NCI-H446 (cell line): Measurements from ENCODE around the gene WDR82.
A peak's percentile ranks its signal among the peaks of the same experiment; 100 is the strongest.

Experiments used
- DNase-seq, 2 experiments: peaks; one replicate each; lab custom pipeline; 2025; lab: John Stamatoyannopoulos, UW

Gene WDR82

DNA sequence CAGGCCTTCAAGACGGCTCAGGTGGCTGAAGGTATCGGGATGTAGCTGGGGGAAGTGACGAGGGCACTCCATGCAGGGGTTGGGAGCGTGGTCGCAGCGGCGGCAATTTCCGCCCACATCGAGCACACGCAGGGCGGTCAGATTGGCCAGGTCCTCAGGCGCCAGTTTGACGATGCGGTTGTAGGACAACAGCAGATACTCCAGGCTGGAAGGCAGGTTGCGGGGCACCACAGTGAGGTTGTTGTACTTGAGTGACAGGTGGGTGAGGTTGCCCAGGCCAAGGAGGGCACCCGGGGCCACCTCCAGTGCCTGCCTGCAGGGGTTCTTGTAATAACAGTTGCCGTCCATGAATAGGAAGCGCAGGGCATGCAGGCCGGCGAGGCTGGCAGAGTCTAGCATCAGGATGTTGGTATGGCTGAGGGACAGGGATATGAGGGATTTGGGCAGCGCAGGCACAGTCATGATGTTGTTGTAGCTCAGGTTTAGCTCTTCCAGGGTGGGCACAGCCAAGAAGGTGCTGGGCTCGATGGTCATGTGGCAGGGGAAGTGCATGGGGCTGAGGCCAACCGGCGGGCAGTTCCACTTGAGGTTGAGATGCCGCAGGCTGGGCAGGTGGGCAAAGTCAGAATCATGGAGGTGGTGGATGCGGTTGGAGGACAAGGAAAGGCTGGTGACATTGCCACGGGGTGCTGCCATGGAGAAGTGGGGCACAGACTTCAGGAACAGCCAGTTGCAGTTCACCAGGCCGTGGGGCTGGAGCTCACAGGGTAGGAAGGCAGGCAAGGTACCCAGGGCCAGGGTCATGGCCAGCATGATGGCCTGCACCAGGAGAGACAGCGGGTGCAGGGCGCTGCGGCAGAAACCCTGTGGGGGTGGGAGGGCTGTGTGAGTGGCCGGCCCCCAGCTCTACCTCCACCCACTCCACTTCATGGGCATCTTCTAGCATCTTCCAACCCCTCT is 54.7 kb downstream of the WDR82 start:
- DNase-seq = no peak

DNA sequence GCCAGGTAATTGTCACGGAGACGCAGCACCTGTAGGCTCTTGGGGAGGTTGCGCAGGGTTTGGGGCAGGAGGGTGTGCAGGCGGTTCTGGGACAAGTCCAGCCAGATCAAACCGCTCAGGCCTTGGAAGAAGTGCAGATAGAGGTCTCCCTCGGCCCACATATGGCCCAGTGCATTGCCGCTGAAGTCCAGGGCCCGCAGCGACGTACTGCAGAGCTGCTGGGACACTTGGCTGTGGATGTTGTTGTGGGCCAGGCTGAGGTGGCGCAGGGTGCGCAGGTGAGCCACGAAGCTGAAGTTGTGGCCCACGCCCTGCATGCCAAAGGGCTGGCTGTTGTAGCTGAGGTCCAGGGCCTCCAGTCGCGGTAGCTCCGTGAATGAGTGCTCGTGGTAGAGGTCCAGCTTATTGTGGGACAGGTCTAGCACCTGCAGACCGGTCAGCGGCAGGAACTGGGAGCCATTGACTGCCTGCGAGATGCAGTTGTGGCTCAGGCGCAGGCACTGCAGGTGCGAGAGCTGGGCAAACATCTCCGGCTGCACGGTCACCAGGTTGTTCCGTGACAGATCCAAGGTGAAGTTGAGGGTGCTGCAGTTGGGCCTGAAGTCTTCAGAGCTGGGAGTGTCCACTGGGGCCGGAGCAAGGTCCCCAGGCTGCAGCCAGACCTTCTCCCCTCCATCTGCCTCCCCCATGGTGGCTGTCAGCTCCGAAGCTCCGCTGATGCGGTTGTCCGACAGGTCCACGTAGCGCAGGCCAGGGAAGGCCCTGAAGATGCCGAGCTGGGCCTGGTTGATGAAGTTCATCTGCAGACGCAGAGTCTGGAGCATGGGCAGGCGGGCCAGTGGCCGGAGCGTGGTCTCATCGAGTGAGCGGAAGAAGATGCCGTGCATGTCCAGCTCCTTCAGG is 55.9 kb downstream of the WDR82 start:
- DNase-seq = no peak

GRCh38 chr3:52221563-52222318 is 56.7 kb downstream of the WDR82 start:
- DNase-seq = no peak

- no peak for DNase-seq
Observed at GRCh38 chr3:52221141-52221562, 57.3 kb downstream of the WDR82 start.

DNA sequence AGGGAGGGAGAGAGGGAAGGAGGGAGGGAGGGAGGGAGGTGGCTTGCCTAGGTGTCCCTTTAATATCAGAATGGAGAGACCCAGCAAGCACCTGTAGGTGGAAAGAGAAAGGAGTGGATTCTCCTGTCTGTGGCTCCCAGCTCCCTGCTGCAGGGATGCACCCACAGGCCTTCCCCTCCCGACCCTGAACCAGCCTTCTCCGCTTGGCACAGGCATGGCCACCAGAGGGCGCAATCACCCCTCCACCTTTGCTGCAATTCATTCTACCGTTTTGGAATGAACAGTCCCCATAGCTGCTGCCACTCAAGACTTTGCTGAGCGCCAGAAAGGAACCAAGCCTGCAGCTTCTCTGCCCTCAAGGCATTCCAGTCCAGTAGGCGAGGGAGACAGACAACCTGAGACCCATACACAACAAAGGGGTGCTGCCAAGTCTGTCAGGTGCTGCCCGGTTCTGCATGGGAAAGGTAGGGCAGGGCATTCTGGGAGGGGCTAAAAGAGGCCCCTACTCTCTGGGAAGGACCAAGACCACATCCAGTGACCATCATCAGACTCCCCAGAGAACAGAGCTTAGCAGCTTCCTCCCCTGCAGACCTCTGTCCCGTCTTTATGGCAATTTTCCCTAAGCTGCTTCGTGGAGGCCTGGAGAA is 57.9 kb downstream of the WDR82 start:
- peak; percentile 25 to 73 for DNase-seq

GRCh38 chr3:52218937-52219650 is 59.4 kb downstream of the WDR82 start:
- DNase-seq = no peak

DNA sequence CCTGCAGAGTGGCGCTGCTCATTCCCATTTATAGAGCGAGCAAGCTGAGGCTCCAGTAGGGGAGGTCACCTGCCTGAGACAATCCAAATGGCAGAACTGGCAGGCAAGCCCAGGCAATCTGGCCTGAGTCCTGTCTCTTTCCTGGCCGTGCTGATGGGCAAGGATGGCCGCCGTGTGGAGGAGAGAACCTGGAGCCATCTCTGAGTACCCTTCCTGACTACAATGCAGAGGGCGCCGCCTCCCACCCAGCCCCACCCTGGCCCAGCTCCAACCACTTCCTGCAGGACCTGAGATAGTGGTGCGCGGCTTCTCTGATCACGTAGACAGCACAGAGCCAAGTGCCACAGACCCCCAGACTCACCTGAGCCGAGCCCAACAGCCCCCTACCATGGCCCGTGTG is 60.0 kb downstream of the WDR82 start:
- DNase-seq = no peak

- DNase-seq = no peak
Observed at GRCh38 chr3:52218026-52218425, 60.4 kb downstream of the WDR82 start.

DNA sequence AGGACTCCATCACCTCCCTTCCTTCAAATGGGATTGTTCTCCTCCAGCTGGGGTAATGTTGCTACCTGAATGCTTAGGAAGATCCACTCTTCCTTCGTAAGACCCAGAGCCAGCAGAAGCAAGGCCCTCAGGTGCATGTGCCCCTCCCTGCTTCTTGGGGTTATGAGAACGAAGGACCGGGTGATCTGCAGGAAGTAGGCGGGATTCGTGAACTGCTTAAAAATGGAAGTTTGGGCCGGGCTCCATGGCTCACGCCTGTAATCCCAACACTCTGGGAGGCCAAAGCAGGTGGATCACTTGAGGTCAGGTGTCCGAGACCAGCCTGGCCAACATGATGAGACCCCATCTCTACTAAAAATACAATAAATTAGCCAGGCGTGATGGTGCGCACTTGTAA is 61.0 kb downstream of the WDR82 start:
- DNase-seq = no peak

DNA sequence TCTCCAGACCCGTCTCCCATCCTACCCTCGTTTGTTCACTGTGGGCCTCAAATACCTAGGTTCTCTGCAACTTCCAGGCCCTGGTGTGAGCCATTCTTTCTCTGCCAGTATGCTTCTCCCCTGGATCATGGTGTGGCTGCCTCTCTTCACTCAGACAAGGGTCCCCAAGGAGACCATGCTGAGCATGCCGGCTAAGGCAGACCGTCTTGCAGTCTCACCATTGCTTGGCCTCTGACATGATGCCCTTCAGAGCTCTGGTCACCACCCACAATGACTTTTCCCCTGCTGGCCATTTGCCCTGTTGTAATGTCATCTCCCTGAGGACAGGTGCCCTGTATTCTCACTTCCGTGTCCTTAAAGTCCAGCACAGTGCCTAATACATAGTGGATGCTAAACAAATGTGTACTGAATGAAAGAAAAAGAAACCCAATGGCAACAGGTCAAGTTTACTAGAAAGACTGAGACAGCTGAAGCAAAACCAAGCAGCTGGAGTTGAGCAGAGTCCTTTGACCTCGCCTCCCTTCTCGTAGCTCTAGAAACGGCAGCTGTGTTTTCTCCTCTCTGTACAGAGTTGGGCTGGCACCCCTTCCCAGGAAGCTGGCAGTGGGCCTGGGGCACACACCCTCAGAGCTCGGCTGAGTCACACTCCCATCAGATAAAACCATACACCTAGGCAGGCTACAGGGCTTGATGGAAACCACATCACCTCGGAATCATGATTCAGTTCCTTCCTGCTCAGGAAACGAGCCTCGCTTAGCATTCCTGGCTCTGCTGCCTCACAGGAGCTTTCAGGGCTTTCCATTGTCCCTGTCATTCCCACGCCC is 61.7 kb downstream of the WDR82 start:
- DNase-seq = peak in 1 of 2 experiments; percentile 6

DNA sequence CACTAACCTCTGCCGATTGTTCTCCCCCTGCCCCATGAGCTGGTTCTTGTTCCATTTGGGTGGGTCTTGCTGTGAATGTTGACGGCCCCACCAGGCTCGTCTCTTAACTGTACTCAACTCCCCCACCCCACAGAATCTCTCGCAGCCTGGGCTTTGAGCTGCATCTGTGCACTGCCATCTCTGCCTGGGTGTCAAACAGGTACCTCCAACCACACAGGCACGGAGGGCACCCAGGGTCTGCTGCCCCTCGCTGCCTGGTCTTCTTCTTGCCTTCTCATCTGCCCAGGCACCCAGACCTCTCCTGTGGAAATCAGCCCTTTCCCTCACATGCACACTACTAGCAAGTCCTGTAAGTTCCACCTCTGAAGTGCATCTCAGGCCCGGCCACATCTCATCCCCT is 63.1 kb downstream of the WDR82 start:
- no peak for DNase-seq

DNA sequence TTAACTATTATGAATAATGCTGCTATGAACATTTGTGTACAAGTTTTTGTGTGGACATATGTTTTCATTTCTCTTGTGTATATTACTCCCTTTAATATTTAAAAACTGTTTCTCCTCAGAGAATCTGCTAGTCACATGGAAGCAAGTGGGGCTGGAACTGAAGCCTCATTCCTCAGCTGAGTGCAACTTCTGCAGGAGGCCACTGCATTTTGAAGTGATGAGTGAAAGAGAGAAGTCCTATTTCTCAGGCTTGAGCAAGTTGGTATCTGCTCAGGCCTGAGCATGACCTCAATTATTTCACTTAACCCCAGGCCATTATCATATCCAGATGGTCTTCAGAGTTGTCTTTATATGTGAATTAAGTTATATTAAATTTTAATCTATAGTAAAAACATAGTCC is 64.5 kb downstream of the WDR82 start:
- no peak for DNase-seq

DNA sequence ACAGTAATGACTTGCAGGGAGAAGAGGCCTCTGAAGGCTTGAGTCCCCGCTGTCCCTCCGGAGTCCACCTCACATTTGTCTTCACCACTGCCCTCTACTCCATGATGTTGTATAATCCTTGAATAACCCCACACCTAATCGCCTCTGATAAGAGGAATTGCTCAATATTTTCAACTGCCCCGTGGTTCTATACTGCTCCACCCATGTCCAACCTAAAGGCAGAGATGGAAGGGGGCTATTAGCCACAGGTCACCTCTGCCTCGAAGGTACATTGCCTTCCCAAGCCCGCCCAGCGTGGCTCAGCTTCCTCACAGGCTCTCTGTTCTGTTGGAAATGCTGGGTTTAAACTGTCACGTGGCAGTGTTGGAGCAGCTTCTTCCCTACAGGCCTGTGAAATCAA is 65.4 kb downstream of the WDR82 start:
- DNase-seq = no peak

GRCh38 chr3:52211268-52211891 is 67.1 kb downstream of the WDR82 start:
- DNase-seq = no peak

DNA sequence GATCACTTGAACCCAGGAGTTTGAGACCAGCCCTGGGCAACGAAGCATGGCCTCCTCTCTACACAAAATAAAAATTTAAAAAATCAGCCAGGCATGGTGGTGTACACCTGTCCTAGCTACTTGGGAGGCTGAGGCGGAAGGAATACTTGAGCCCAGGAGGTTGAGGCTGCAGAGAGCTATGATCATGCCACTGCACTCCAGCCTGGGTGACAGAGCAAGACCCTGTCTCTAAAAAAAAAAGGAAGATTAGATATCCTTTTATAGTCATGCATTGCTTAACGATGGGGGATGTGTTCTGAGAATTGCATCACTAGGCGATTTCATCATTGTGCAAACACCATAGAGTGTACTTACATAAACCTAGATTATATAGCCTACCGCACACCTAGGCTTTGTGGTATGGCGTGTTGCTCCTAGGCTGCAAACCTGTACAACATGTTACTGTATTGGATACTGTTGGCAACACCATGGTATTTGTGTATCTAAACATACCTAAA is 67.9 kb downstream of the WDR82 start:
- DNase-seq = no peak

- no peak for DNase-seq
Observed at GRCh38 chr3:52210037-52210436, 68.4 kb downstream of the WDR82 start.

DNA sequence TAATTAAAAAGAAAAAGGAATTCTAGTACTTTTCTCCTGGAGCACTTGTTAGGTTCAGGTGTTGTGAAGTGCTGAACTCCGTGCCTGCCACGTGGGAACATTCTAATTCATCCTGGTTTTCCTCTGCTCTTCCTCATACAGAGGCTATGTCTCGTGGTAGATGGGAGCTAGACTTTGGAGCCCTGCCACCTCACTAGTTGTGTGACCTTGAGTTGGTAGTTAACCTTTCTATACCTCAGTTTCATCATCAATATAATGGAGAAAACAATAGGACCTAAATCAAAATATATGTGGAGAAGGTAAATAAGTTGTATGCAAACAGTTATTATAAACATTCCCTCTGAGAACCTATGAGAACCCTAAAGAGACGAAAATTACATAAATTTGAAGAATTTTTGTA is 69.9 kb downstream of the WDR82 start:
- DNase-seq = no peak

DNA sequence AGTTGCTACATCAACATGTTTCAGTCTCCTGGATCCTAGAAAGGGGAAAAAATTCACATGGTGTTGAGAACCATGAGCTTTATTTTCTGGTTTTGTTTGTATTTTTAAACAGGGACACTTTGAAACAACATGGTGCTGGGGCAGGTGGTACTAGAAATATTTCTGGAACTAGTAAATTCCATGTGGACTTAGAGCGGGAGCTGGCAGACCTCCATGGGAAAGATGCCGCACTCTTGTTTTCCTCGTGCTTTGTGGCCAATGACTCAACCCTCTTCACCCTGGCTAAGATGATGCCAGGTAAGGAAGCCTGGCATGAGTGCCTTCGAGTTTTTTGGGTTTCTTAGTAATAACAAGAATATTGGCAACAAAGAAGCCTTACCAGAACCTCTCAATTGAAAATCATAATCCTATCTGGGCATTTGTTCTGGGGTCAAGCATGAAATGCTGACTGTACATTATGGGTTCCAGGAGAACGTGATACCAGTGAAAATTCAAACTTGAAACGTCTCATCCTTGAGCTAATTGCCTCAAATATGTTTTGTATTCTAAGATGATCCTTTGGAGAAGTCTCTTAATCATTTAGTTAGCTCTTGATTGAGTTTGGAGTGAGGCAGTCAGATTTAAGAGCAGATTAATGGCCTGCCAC is 72.6 kb downstream of the WDR82 start:
- no peak for DNase-seq
